Adrenal gland (tissue), 5 donors: ENCODE measurements around the gene RNF144B.

Experiments used
- POLR2A ChIP-seq, 2 donors: fragments of 450-650 bp; IDR thresholded peaks; one replicate each; pipeline ENCODE4 v1.6.1; 2017; ENCODE audit warnings: antibody characterized with exemption in 2 of 2, mild to moderate bottlenecking in 2 of 2, moderate library complexity in 1 of 2
- TF ChIP-seq, protein P1 (sequence below), 6 experiments: fragments of 450-650 bp in 4 of 6; fragments of 200-600 bp in 2 of 6; sonication (generic) in 1 of 6; IDR thresholded peaks; 1 replicate in 5 of 6; 2 replicates in 1 of 6; pipeline versions ENCODE4 v1.5.1 to v1.8.0; 2016 to 2021; ENCODE audit warnings: antibody characterized with exemption in 6 of 6, mild to moderate bottlenecking in 2 of 6, moderate library complexity in 1 of 6
- donor health status: DM: no; HTN: no; CAD: no.

GRCh38 chr6:18362058-18362561 lies 25.0 kb upstream of the RNF144B start:
- TF ChIP-seq, protein P1, sequence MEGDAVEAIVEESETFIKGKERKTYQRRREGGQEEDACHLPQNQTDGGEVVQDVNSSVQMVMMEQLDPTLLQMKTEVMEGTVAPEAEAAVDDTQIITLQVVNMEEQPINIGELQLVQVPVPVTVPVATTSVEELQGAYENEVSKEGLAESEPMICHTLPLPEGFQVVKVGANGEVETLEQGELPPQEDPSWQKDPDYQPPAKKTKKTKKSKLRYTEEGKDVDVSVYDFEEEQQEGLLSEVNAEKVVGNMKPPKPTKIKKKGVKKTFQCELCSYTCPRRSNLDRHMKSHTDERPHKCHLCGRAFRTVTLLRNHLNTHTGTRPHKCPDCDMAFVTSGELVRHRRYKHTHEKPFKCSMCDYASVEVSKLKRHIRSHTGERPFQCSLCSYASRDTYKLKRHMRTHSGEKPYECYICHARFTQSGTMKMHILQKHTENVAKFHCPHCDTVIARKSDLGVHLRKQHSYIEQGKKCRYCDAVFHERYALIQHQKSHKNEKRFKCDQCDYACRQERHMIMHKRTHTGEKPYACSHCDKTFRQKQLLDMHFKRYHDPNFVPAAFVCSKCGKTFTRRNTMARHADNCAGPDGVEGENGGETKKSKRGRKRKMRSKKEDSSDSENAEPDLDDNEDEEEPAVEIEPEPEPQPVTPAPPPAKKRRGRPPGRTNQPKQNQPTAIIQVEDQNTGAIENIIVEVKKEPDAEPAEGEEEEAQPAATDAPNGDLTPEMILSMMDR (IDR thresholded peaks at IDR 0.05), result no peak
- no peak for TF ChIP-seq POLR2A (IDR thresholded peaks at IDR 0.05)
